GM23248 (cell line): Measurements from ENCODE around the gene COL26A1. TPM values are rescaled to one million over a fixed set of nuclear protein-coding genes. Genes with fewer than 3 reads are reported as not detected.

ENCODE experiments used
- DNase-seq: peaks from one replicate; pipeline ENCODE4 v3.0.0-alpha.2; 2015
- H2AFZ ChIP-seq: fragments of 200-600 bp; sonication (generic); 2 replicates; pipeline ENCODE4 v1.6.1; 2016; ENCODE audit warnings: antibody characterized with exemption
- H3F3A ChIP-seq: fragments of 200-600 bp; sonication (generic); 2 replicates; pipeline ENCODE4 v1.6.1; 2016; ENCODE audit warnings: mild to moderate bottlenecking, antibody characterized with exemption, mixed run types; ENCODE audit not compliant: insufficient read depth
- H3K27ac ChIP-seq: fragments of 200-600 bp; sonication (generic); 2 replicates; pipeline ENCODE4 v1.5.1; 2016; ENCODE audit warnings: mild to moderate bottlenecking
- H3K27me3 ChIP-seq: fragments of 200-600 bp; sonication (generic); replicated peaks from 2 replicates; pipeline ENCODE4 v1.6.1; 2016; ENCODE audit warnings: mild to moderate bottlenecking; ENCODE audit not compliant: insufficient read depth
- H3K36me3 ChIP-seq: fragments of 200-600 bp; sonication (generic); 2 replicates; pipeline ENCODE4 v1.6.1; 2016; ENCODE audit warnings: low read depth, mild to moderate bottlenecking
- H3K4me1 ChIP-seq: fragments of 200-600 bp; sonication (generic); 2 replicates; pipeline ENCODE4 v1.6.1; 2016; ENCODE audit warnings: mild to moderate bottlenecking; ENCODE audit not compliant: insufficient read depth
- H3K4me2 ChIP-seq: fragments of 200-600 bp; sonication (generic); one replicate; pipeline ENCODE4 v1.6.1; 2016; ENCODE audit warnings: mild to moderate bottlenecking; ENCODE audit not compliant: unreplicated experiment
- H3K4me3 ChIP-seq: fragments of 200-600 bp; sonication (generic); 2 replicates; pipeline ENCODE4 v1.5.1; 2016; ENCODE audit warnings: mild to moderate bottlenecking
- H3K79me2 ChIP-seq: fragments of 200-600 bp; sonication (generic); 2 replicates; pipeline ENCODE4 v1.6.1; 2016; ENCODE audit warnings: mild to moderate bottlenecking; ENCODE audit not compliant: insufficient read depth
- H3K9ac ChIP-seq: fragments of 200-600 bp; sonication (generic); 2 replicates; pipeline ENCODE4 v1.6.1; 2016; ENCODE audit warnings: mild to moderate bottlenecking
- H3K9me2 ChIP-seq: fragments of 200-600 bp; sonication (generic); 2 replicates; pipeline ENCODE4 v1.6.1; 2016; ENCODE audit warnings: mixed run types, mild to moderate bottlenecking, moderate library complexity; ENCODE audit not compliant: insufficient read depth
- H3K9me3 ChIP-seq: fragments of 200-600 bp; sonication (generic); one replicate; pipeline ENCODE4 v1.6.1; 2017; ENCODE audit warnings: low read depth
- H4K20me1 ChIP-seq: fragments of 200-600 bp; sonication (generic); 2 replicates; pipeline ENCODE4 v1.6.0; 2016; ENCODE audit not compliant: insufficient read depth
- EZH2 ChIP-seq: fragments of 200-600 bp; sonication (generic); IDR thresholded peaks from 2 replicates; pipeline ENCODE4 v1.6.1; 2018; ENCODE audit warnings: antibody characterized with exemption, mild to moderate bottlenecking; ENCODE audit not compliant: insufficient read depth, poor library complexity, severe bottlenecking
- EZH2phosphoT487 ChIP-seq: fragments of 200-600 bp; sonication (generic); IDR thresholded peaks from 2 replicates; pipeline ENCODE4 v1.6.1; 2018; ENCODE audit warnings: antibody characterized with exemption, moderate library complexity, mild to moderate bottlenecking, low read depth; ENCODE audit not compliant: insufficient read depth
- WGBS, 2 experiments: methylation state at CpG; one replicate each; pipeline ENCODE4 v1.1.6; 2015 to 2017; ENCODE audit warnings: low lambda C conversion rate in 2 of 2, low coverage in 1 of 2; ENCODE audit errors: missing lambda C conversion rate in 2 of 2; 5-methylcytosine and 5-hydroxymethylcytosine counted together
- in situ Hi-C: fragments of 300-500 bp; cut with MboI; formaldehyde crosslinking; loops from 2 replicates; pipeline ENCODE4 v1.15.0; 2020
- polyA plus RNA-seq: library from polyadenylated mRNA; unstranded; fragments of >200 nt; fragmentation: Nextera tagmentation; extraction: Ambion mirVana; gene quantifications from 2 replicates; pipeline ENCODE4 v1.2.1, GENCODE V29; 2016
- total RNA-seq: library from RNA; depleted of rRNA; stranded (reverse); fragments of >200 nt; shearing (Covaris generic); gene quantifications from 2 replicates; pipeline ENCODE4 v1.2.3, GENCODE V29; 2014

Gene COL26A1
- total and polyA plus RNA-seq, 2 experiments from 2014 or later, result not detected

DNA sequence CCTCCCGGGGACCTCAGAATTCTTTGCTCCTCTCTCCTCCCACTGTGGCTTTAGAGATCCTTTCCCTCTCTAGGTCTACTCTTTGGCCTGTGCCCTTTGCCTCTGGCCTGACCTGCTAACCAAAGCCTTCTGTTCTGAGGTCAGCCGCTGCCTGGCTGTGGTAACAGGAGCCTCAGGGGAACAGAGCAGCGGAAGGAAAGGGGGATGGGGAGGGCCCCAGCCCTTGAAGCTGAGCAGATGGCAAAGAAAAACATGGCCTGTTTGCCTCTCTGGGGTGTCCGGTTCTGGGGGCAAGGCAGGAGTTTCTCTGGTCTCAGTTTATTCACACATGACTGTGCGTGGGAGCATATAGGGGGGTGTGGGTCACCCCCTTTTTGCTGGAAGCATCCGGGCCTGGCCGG lies 28.2 kb downstream of the COL26A1 start:
- Histone ChIP-seq H3K9me2 (no peaks in the 10 kb centered on the region), H3K9ac (no peak overlapping the region), H3K4me3 (no peak overlapping the region), H3K4me2 (no peak overlapping the region), H3K27me3 (0 out of 2 replicates have a peak, but pooled peaks cover 6% of the 10 kb centered on the region), H2AFZ (no peak overlapping the region), H3K36me3 (no peaks in the 10 kb centered on the region), H3F3A (no peaks in the 10 kb centered on the region), H3K9me3 (no peaks in the 10 kb centered on the region), H3K27ac (no peak overlapping the region), H3K4me1 (peaks cover 4% of the 10 kb centered on the region; the same call in 1 of the 2 replicates), H4K20me1 (no peaks in the 10 kb centered on the region), H3K79me2 (no peaks in the 10 kb centered on the region)
- TF ChIP-seq EZH2 (no peak), EZH2phosphoT487 (no peak)
- WGBS, 2 experiments, result 35 to 37% methylated on average over 7 of the region's 7 CpGs
- DNase-seq, result no peak
- in situ Hi-C loops, result no loop called here

DNA sequence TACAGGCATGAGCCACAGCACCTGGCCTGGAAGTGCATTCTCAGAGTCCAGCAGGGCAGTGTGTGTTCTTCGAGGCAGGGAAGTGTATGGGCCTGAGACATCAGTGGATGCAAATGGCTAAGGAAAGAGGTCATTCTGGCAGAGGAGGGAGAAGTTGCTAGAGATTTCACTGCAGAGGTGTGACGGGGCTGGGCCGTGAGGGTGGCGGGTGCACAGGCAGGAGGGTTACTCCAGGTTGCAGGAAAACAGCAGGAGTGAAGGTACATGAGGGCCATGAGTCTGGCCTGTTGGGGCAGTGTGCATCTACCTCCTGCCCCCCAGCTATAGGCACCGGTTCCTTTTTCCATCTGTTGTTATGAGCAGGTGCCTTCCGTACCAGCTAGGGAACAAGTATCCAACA lies 29.3 kb downstream of the COL26A1 start:
- no peak overlapping the region for H2AFZ ChIP-seq
- H3K4me3 ChIP-seq, result no peak overlapping the region
- H3F3A ChIP-seq, result no peaks in the 10 kb centered on the region
- H3K27me3 ChIP-seq, result peaks cover 6% of the 10 kb centered on the region; the same call in 1 of the 2 replicates
- H3K4me2 ChIP-seq, result no peak overlapping the region
- peaks cover 3% of the 10 kb centered on the region; the same call in 1 of the 2 replicates for H3K4me1 ChIP-seq
- H4K20me1 ChIP-seq, result no peaks in the 10 kb centered on the region
- in situ Hi-C loops, result no loop called here
- H3K9me2 ChIP-seq, result no peaks in the 10 kb centered on the region
- no peaks in the 10 kb centered on the region for H3K9me3 ChIP-seq
- 68 to 81% methylated on average over 6 of the region's 6 CpGs for WGBS, 2 experiments
- no peaks in the 10 kb centered on the region for H3K36me3 ChIP-seq
- no peak for TF ChIP-seq EZH2
- TF ChIP-seq EZH2phosphoT487, result no peak
- no peak overlapping the region for H3K27ac ChIP-seq
- DNase-seq, result no peak
- no peak overlapping the region for H3K9ac ChIP-seq
- no peaks in the 10 kb centered on the region for H3K79me2 ChIP-seq

DNA sequence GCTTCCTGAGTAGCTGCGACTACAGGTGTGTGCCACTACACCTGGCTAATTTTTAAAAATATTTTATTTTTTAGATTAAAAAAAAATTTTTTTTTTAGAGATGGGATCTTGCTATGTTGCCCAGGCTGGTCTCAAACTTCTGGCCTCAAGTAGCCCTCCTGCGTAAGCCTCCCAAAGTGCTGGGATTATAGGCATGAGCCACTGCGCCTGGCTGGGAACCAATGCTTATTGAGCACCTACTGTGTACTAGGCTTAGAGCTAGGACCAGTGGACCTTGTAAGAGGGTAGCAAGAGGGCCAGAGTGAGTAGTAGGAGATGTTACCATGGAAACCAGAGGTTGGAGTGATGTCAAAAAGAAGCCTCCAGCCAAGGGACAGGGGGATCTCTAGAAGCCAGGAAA lies 31.2 kb downstream of the COL26A1 start:
- 26 to 27% methylated on average over 3 of the region's 3 CpGs for WGBS, 2 experiments
- Histone ChIP-seq H2AFZ (no peak overlapping the region), H4K20me1 (no peaks in the 10 kb centered on the region), H3K27me3 (peaks cover 6% of the 10 kb centered on the region; the same call in 1 of the 2 replicates), H3K27ac (no peak overlapping the region), H3K9me3 (no peaks in the 10 kb centered on the region), H3K79me2 (no peaks in the 10 kb centered on the region), H3K4me3 (no peak overlapping the region), H3K9ac (no peak overlapping the region), H3F3A (no peaks in the 10 kb centered on the region), H3K9me2 (no peaks in the 10 kb centered on the region), H3K36me3 (no peaks in the 10 kb centered on the region), H3K4me2 (no peak overlapping the region), H3K4me1 (no peaks in the 10 kb centered on the region)
- TF ChIP-seq EZH2phosphoT487 (no peak), EZH2 (no peak)
- no peak for DNase-seq
- in situ Hi-C loops, result no loop called here

DNA sequence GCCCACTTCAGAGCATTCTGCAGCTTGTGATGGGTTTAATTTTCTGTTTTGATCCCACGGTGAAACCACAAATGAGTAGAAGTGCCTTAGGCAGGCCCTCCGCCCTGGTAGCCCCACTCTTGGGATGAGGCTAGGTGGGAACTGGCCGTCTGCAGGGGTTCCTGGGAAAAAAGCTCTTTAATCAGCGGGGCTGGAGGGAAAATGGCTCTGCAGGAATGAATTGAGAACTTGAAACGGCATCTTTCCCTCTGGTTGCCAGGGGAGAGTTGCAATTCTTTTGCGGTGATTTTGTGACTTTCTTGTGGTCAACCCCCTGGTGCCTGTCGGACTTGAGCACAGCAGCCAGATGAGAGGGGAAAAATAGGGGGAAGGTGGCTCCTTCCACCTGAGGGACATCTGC lies 32.7 kb downstream of the COL26A1 start:
- peaks cover 10% of the 10 kb centered on the region for H3K4me1 ChIP-seq
- no peaks in the 10 kb centered on the region for H4K20me1 ChIP-seq
- no peak for DNase-seq
- no peaks in the 10 kb centered on the region for H3K9me2 ChIP-seq
- H2AFZ ChIP-seq, result no peak overlapping the region
- whole genome bisulfite sequencing, 2 experiments, result 61 to 67% methylated on average over 7 of the region's 7 CpGs
- no peak overlapping the region for H3K27ac ChIP-seq
- no peak overlapping the region for H3K9ac ChIP-seq
- no peak overlapping the region for H3K4me3 ChIP-seq
- no peak overlapping the region for H3K4me2 ChIP-seq
- no peak for TF ChIP-seq EZH2phosphoT487
- no peak for TF ChIP-seq EZH2
- peaks cover 7% of the 10 kb centered on the region for H3F3A ChIP-seq
- in situ Hi-C loops, result no loop called here
- no peaks in the 10 kb centered on the region for H3K36me3 ChIP-seq
- H3K79me2 ChIP-seq, result no peaks in the 10 kb centered on the region
- H3K27me3 ChIP-seq, result peaks cover 6% of the 10 kb centered on the region; the same call in 1 of the 2 replicates
- no peaks in the 10 kb centered on the region for H3K9me3 ChIP-seq

DNA sequence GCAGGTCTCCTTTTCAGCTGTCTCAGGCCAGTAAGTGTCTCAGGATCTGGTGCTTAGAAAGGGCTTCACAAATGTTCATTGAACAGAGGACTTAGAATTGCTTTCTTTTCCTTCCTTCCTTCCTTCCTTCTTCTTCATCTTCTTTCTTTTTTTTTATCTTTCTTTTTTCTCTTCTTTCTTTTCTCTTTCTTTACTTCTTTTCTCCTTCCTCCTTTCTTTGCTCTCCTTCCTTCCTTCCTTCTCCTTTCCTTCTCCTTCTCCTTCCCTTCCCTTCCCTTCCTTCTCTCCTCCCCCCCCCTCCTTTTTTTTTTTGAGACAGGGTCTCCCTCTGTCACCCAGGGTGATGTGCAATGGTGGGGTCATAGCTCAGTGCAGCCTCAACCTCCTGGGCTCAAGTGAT lies 34.6 kb downstream of the COL26A1 start:
- Histone ChIP-seq H3K36me3 (no peaks in the 10 kb centered on the region), H3K4me1 (peaks cover 21% of the 10 kb centered on the region), H2AFZ (no peak overlapping the region), H3K27me3 (peaks cover 6% of the 10 kb centered on the region; the same call in 1 of the 2 replicates), H3F3A (peaks cover 7% of the 10 kb centered on the region), H3K4me3 (no peak overlapping the region), H3K27ac (no peak overlapping the region), H3K9me2 (no peaks in the 10 kb centered on the region), H3K79me2 (no peaks in the 10 kb centered on the region), H4K20me1 (no peaks in the 10 kb centered on the region), H3K4me2 (no peak overlapping the region), H3K9ac (no peak overlapping the region), H3K9me3 (no peaks in the 10 kb centered on the region)
- in situ Hi-C loops, result no loop called here
- no peak for TF ChIP-seq EZH2phosphoT487
- TF ChIP-seq EZH2, result no peak
- no peak for DNase-seq
